NAMALWA (cell line): Measurements from ENCODE around the gene TIMP2.
A peak's percentile ranks its signal among the peaks of the same experiment; 100 is the strongest.
"Not testable (repeated sequence)": the region's sequence is repeated elsewhere in the genome, so short reads cannot be mapped to it uniquely, and the experiment has no call there.

Experiments used
- DNase-seq: peaks from one replicate; pipeline ENCODE4 v3.0.0-alpha.2; 2015; ENCODE audit warnings: low spot score

TIMP2 gene

DNA sequence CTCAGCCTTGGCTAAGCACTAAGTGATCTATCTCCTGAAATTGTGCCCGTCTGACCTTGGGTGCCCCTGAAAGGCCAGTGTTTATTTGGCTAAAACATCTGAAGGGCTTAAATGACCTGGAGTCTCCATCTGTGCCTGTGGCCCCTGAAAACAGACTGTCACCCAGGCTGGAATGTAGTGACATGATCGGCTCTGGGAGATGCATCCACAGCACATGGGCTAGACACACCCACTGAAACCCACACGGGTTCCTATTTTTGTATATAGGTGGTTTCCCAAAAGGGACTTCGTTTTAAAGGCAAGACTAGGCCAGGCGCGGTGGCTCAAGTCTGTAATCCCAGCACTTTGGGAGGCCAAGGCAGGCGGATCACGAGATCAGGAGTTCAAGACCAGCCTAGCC, 35.7 kb downstream of the TIMP2 start:
- peak; percentile 72 for DNase-seq

- DNase-seq = peak; percentile 78
These were observed 36.2 kb downstream of the TIMP2 start for GRCh38 chr17:78888941-78889518.

DNA sequence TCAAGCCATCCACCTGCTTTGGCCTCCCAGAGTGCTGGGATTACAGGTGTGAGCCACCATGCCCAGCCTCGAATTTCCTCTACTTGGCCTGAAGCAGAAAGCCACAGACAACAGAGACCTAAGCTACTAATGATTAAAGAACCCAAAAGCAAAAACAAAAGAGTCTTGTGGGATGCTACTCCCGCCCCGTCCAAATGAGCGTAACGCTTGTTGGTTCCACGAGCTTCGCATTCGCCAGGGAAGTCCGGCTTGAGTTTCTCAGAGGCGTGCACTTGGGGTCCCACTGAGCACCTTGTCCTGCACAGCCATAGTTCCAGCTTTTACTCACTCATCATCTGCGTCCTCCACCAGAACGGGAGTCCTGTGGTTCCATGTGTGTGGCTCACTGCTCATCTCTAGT, 38.2 kb downstream of the TIMP2 start:
- no peak for DNase-seq

DNA sequence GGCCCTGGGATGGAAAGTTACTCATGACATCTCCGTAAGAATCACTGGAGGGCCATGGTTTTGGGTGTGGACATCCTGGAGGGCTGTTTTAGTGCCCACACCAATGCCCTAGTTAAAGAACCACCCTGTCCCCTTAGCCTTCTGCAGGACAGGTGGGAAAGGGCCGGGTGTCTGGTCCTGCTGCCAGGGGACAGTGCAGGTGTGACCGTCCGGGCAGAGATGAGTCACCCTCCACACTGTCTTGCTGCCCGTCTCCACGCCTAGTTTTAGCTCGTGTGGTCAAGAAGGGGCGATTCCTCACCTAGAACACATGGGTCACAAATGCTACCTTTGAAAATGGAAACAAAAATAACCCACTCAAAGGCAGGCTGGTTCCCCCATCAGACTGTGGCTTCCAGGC, 39.2 kb downstream of the TIMP2 start:
- no peak for DNase-seq

- no peak for DNase-seq
These were observed 40.1 kb downstream of the TIMP2 start for GRCh38 chr17:78884876-78885667.

GRCh38 chr17:78884148-78884825, 40.9 kb downstream of the TIMP2 start:
- DNase-seq = no peak

DNA sequence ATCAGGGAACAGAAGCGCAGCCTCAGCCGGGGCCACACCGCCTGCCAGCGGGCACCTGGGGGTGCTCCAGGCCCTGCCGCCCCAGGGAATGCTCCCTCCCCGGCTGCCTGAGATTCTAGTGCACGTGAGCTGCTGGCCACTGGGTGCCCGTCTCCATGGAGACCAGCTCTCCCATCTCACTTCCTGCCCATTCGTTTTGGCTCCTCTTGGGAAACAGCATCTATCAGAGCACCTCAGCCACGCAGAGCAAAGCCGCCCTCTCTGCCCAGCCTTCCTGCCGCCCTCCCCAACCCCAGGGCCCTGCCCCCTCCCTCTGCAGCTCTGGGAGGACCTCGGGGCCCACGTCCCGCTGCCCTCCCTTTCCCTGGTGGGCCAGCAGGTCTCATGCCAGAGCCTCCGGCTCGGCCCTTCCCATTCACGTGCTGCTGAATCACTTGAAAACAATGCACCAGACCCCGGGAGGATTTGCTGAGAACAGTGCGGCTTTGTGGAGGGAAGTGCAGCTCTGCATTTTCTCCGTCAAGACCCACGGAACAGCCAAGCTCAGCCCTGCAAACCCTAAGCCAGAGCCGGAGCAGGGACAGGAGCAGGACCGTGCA, 41.6 kb downstream of the TIMP2 start:
- no peak for DNase-seq

DNA sequence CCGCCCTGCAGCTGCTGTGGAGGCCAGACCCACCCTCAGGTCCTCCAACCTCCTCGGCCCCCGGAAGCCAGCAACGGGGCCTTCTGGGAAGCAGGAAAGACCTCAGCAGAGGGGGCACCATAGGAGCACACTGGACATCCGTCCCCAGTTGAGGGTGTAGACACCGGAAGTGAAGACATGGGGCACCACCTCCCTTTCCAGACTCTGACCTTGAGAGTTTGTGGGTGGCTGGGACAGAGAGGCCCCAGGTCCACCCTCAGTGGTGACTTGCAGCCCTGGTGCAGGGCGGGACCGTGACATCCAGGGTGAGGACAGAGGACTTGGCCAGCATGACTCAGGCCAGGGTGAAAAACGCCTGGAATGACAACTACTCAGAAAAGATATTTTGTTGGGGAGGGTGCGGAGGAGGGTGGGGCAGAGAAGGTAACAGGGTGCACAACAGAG, 42.1 kb downstream of the TIMP2 start:
- no peak for DNase-seq

GRCh38 chr17:78882540-78883088, 42.6 kb downstream of the TIMP2 start:
- DNase-seq = no peak

GRCh38 chr17:78879635-78880186, 45.5 kb downstream of the TIMP2 start:
- no peak for DNase-seq

GRCh38 chr17:78878871-78879527, 46.2 kb downstream of the TIMP2 start:
- DNase-seq = no peak

- DNase-seq = no peak
These were observed 46.9 kb downstream of the TIMP2 start for GRCh38 chr17:78878261-78878660.

- not testable (repeated sequence) for DNase-seq
These were observed 48.2 kb downstream of the TIMP2 start for GRCh38 chr17:78876954-78877517.

- no peak for DNase-seq
These were observed 49.0 kb downstream of the TIMP2 start for GRCh38 chr17:78876094-78876597.

DNA sequence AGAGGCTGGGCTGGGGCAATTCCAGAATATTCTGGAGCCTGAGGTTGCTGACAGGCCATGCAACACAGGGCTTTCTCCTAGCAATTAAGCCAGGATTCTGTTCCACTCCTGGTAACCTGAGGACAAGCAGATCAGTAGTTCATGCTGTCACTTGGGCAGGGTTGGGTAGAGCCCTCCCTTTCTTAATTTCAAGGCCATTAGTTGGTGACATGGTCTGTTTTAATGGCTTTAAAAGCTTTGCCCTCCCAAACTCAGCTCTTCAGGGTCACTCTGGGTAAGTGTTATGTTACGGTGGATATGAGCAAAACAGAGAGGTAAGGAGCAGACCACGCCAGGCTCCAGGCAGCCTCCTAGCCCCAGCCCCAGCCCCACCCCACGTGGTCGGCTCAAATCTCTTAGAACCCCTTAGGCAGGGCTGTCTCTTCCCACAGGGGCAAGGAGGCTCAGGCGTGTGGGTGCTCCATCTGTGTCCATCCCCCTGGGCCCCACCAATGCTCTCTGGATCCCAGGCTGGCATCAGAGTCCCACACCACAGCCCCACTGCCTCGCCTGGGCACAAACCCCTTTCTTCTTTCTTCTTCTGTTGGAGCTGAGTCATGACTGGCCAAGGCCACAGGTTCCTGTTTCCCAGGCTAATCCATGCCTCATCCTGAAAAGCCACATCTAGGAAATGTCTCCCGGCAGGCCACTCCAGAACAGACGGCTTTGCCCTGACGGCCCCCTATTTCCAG, 49.7 kb downstream of the TIMP2 start:
- no peak for DNase-seq

DNA sequence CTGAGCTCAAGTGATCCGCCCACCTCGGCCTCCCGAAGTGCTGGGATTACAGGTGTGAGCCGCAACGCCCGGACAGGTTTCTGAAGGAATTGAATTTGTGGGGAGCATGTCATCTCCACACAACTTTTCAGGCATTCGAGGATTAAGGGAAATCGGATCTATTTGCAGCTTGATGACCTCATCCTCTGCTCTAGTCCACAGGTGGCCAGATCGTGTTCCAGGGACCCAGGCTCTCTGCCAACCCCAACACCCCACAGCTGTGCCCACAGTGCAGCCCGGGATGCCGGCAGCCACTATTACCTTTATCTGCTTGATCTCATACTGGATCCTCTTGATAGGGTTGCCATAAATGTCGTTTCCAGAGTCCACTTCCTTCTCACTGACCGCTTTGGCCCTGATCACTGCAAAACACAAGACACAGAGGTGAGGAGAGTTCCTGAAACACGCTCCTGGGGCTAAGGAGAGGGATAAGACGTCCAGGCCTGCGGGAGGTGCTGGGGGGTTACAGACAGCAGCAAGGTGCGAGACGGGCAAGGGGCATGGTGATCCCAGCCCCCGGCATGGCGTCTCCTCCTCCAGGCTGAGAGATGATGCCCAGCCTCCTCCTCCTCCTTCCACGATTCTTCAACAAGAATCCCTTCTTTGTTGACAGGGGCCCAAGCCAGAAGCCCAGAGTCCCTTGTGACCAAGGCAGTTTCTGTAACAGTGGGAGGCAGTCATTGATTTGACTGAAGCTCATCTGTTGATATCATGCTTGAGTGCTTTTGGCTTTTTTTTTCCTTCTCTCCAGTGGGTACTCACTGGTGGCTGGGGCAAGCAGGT, 51.5 kb downstream of the TIMP2 start:
- DNase-seq = no peak

DNA sequence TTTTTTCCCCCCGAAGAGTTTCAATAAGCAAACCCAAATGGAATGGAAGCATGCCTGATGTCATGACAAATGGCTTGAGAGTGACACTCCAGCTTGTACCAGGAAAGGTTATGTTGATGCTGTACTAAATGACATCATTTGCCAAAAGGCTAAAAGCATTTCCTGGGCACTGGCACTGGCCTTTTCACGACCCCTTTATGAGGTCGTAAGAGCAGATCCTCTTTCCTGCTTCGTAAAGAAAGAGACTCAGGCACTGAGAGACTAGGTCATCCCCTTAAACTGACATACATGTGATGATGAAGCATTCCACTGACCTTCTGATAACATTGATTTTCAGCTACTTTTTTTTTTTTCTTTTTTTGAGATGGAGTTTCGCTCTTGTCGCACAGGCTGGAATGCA, 52.7 kb downstream of the TIMP2 start:
- no peak for DNase-seq

DNA sequence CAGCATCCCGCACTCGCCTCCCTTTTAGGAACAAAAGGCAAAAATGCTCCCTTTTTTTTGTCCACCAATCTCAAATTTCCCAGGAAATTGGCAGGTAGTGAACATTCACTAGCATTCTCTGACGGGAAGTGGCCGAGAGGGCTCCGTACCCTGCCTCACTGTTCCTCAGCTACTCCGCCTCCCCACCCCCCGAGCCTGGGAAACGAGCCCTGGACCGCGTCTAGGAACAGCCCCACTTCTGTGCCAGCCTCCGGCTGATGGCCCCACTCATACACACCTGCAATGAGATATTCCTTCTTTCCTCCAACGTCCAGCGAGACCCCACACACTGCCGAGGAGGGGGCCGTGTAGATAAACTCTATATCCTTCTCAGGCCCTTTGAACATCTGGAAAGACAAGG, 54.6 kb downstream of the TIMP2 start:
- no peak for DNase-seq

DNA sequence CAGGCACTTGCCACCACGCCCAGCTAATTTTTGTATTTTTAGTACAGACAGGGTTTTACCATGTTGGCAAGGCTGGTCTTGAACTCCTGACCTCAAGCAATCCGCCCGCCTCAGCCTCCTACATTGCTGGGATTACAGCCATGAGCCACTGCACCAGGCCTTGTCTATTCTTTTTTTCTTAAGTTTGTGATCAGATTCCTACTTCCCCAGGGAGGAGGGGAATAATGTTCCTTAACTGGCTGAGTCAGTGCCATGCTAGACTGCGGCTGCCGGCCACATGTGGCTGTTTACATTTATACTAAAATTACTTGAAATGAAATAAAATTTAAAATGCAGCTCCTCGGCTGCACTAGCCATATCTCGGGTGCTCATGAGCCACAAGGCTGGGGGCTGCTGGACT, 56.8 kb downstream of the TIMP2 start:
- DNase-seq = no peak

- not testable (repeated sequence) for DNase-seq
These were observed 58.1 kb downstream of the TIMP2 start for GRCh38 chr17:78867046-78867445.
